CD8-positive, alpha-beta memory T cell (primary cell): ENCODE data around the gene GNAL. TPM values are rescaled to one million over a fixed set of nuclear protein-coding genes. Genes with fewer than 3 reads are reported as not detected.

ENCODE experiments used
- CTCF ChIA-PET: fragments of 350-600 bp; sonication (Branson Sonifier 250); formaldehyde crosslinking; loops from one replicate; lab custom pipeline; 2021; ENCODE audit warnings: antibody characterized with exemption; lab: Charles Lee
- POLR2A ChIA-PET: fragments of 350-600 bp; sonication (Branson Sonifier 250); formaldehyde crosslinking; loops from one replicate; lab custom pipeline; 2021; ENCODE audit warnings: antibody characterized with exemption; lab: Charles Lee
- DNase-seq, 5 donors: peaks; one replicate each; pipeline versions ENCODE4 v3.0.0 to v3.0.0-alpha.2; 2020 to 2022; ENCODE audit warnings: mixed read lengths in 1 of 5
- H3K27ac ChIP-seq: one replicate; pipeline ENCODE4 v1.7.0; 2013; ENCODE audit warnings: low read depth, mild to moderate bottlenecking, low read length, moderate library complexity
- H3K27me3 ChIP-seq: 2 replicates; pipeline ENCODE4 v1.7.0; 2013; ENCODE audit warnings: low read length, mild to moderate bottlenecking; ENCODE audit not compliant: insufficient read depth, poor library complexity, severe bottlenecking
- H3K36me3 ChIP-seq: 2 replicates; pipeline ENCODE4 v1.7.0; 2013; ENCODE audit warnings: mild to moderate bottlenecking, low read length, moderate library complexity; ENCODE audit not compliant: insufficient read depth
- H3K4me1 ChIP-seq: 2 replicates; pipeline ENCODE4 v1.7.0; 2013; ENCODE audit warnings: mild to moderate bottlenecking, low read length, moderate library complexity; ENCODE audit not compliant: insufficient read depth
- H3K4me3 ChIP-seq: 2 replicates; pipeline ENCODE4 v1.7.0; 2013; ENCODE audit warnings: mild to moderate bottlenecking, low read length
- H3K9me3 ChIP-seq: 2 replicates; pipeline ENCODE4 v1.7.0; 2013; ENCODE audit warnings: mild to moderate bottlenecking, low read length
- H3K27ac Mint-ChIP-seq, 8 donors: one replicate each; pipeline ENCODE4 v1.8.0; 2020 to 2021; ENCODE audit warnings: mixed read lengths in 8 of 8, mild to moderate bottlenecking in 6 of 8, inconsistent platforms in 3 of 8, moderate library complexity in 3 of 8
- H3K27me3 Mint-ChIP-seq, 2 donors: one replicate each; pipeline ENCODE4 v1.8.0; 2020 to 2021; ENCODE audit warnings: mixed read lengths in 2 of 2, mild to moderate bottlenecking in 1 of 2, moderate library complexity in 1 of 2
- H3K36me3 Mint-ChIP-seq, 3 donors: one replicate each; pipeline ENCODE4 v1.8.0; 2020 to 2021; ENCODE audit warnings: mixed read lengths in 3 of 3, inconsistent platforms in 1 of 3, mild to moderate bottlenecking in 1 of 3
- H3K4me1 Mint-ChIP-seq, 3 donors: one replicate each; pipeline ENCODE4 v1.8.0; 2020 to 2021; ENCODE audit warnings: mixed read lengths in 3 of 3, inconsistent platforms in 1 of 3, mild to moderate bottlenecking in 1 of 3
- H3K4me3 Mint-ChIP-seq, 7 donors: one replicate each; pipeline ENCODE4 v1.8.0; 2020 to 2021; ENCODE audit warnings: mixed read lengths in 7 of 7, mild to moderate bottlenecking in 6 of 7, moderate library complexity in 4 of 7, inconsistent platforms in 2 of 7
- H3K9me3 Mint-ChIP-seq, 5 donors: one replicate each; pipeline ENCODE4 v1.8.0; 2020 to 2022; ENCODE audit warnings: mixed read lengths in 5 of 5, mild to moderate bottlenecking in 3 of 5, moderate library complexity in 2 of 5, inconsistent platforms in 1 of 5
- polyA plus RNA-seq: library from polyadenylated mRNA; unstranded; fragments of 300-500 nt; fragmentation: Illumina TruSeq; gene quantifications from one replicate; pipeline ENCODE4 v1.2.3, GENCODE V29; 2021
- total RNA-seq, 2 experiments: library from RNA; stranded (reverse); gene quantifications; one replicate each; pipeline ENCODE4 v1.2.3, GENCODE V29; 2021

The GNAL gene
- total and polyA plus RNA-seq, 3 experiments from 2014 or later = 0.04 to 0.38 TPM; not detected in 1

DNA sequence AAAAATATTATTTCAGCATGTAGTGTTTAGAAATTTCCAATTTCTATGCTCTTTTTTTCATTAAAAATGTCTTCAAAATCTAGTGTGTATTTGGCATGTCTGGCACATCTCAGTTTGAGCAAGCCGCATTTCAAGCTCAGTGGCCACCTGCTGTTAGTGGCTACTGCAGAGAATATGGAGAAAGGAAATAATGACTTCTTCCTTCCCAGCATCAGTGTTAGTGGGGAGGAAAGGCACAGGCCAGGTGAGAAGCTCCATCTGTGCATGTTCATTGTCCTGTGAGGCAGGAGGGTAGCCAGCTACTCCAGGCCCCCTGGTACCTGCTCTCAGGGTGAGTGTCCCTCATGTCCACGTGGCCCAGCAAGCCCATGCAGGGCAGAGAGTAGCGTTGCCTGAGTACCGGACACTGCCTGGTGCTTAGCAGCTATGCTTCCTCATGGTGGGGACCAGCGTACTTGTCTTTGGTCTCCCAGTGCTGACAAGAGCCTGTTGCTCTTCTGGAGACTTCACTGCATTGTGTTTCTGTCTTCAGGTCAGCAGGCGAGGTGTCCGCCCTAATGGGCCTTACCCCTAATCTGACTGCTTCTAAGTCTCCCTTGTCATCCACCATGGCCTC, 94.8 kb downstream of the GNAL start:
- Mint-ChIP-seq H3K27me3 (peaks cover 4 to 34% of the 10 kb centered on the region in 2 donors), H3K27ac (no peak overlapping the region), H3K9me3 (no peaks in the 10 kb centered on the region), H3K4me1 (no peaks in the 10 kb centered on the region), H3K36me3 (peaks cover 0 to 3% (median 0%) of the 10 kb centered on the region in 3 donors), H3K4me3 (no peak overlapping the region)
- no peak overlapping the region for H3K4me3 ChIP-seq
- H3K9me3 ChIP-seq = no peaks in the 10 kb centered on the region
- H3K36me3 ChIP-seq = no peaks in the 10 kb centered on the region
- DNase-seq = no peak
- CTCF ChIA-PET = no interaction called here
- no peaks in the 10 kb centered on the region for H3K27me3 ChIP-seq
- POLR2A ChIA-PET = no interaction called here
- H3K4me1 ChIP-seq = no peaks in the 10 kb centered on the region
- no peak overlapping the region for H3K27ac ChIP-seq

DNA sequence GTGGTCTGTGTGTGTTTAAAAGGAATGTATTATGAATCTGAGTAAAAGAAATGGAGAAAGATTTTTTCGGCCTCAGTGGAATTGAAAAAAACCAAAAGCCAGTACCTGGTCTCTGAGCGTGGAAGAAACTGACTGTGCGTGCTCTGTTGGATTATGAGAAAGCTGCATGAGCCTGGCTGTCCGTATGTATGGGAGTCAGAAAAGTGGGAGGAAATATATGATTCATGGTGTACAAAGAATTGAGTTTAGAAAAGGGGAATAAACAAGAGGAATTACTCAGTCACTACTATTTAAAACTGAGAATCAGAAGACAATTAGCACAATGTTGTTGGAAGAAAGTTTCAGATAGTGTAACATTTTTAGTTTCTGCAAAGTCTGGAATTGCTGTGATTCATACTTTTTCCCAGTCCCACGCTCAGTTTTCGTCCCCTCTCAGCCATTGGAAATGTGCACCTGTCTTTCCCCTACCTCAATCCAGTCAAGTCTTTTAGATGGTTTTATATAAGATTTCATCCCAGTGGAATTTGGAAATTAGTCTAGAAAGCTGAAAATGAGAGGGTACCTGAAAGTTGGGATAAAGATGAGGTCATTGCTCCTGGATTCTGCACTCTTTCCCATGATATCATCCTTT, 95.7 kb downstream of the GNAL start:
- ChIA-PET CTCF (no interaction called here), POLR2A (no interaction called here)
- Mint-ChIP-seq H3K27me3 (peaks cover 4 to 37% of the 10 kb centered on the region in 2 donors), H3K4me1 (no peaks in the 10 kb centered on the region), H3K27ac (no peak overlapping the region), H3K9me3 (no peaks in the 10 kb centered on the region), H3K4me3 (no peak overlapping the region), H3K36me3 (peaks cover 0 to 3% (median 0%) of the 10 kb centered on the region in 3 donors)
- no peaks in the 10 kb centered on the region for H3K27me3 ChIP-seq
- H3K4me1 ChIP-seq = no peaks in the 10 kb centered on the region
- no peaks in the 10 kb centered on the region for H3K9me3 ChIP-seq
- no peaks in the 10 kb centered on the region for H3K36me3 ChIP-seq
- H3K27ac ChIP-seq = no peak overlapping the region
- no peak for DNase-seq
- H3K4me3 ChIP-seq = no peak overlapping the region

DNA sequence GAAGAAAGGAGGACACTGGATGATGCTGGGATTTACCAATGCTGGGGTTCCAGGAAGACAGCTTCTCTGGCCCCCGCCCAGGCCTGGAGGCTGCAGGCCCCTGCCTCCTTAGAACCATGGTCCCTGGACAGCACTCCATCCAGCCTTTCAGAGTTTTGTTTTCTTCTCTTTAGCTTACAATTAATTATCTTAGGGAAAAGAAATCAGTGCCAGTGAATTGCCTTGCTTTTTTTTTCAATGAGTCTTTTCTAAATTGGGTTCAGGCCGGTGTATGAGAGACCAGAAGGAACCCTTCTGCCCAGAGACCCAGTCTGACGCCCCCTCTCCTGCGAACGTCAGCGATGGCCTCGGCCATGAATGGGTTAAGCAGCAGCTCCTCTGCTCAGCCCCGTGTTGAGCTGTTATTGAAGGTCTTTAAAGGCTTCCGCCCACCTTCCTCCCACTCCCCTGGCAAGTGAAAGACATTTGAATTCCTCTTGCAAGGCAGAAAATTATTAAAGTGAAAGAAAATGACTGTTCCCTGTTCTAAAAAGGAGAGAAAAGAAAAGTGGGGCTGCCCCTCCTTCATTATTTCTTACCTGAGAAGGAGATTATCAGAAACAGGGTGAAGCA, 96.5 kb downstream of the GNAL start:
- Histone ChIP-seq H3K27me3 (no peaks in the 10 kb centered on the region), H3K27ac (no peak overlapping the region), H3K4me3 (no peak overlapping the region), H3K9me3 (no peaks in the 10 kb centered on the region), H3K36me3 (no peaks in the 10 kb centered on the region), H3K4me1 (no peaks in the 10 kb centered on the region)
- Mint-ChIP-seq H3K4me3 (no peak overlapping the region), H3K4me1 (no peaks in the 10 kb centered on the region), H3K27ac (no peak overlapping the region), H3K9me3 (no peaks in the 10 kb centered on the region), H3K27me3 (peaks cover 5 to 42% of the 10 kb centered on the region in 2 donors), H3K36me3 (peaks cover 0 to 3% (median 0%) of the 10 kb centered on the region in 3 donors)
- DNase-seq = no peak
- ChIA-PET POLR2A (no interaction called here), CTCF (no interaction called here)

DNA sequence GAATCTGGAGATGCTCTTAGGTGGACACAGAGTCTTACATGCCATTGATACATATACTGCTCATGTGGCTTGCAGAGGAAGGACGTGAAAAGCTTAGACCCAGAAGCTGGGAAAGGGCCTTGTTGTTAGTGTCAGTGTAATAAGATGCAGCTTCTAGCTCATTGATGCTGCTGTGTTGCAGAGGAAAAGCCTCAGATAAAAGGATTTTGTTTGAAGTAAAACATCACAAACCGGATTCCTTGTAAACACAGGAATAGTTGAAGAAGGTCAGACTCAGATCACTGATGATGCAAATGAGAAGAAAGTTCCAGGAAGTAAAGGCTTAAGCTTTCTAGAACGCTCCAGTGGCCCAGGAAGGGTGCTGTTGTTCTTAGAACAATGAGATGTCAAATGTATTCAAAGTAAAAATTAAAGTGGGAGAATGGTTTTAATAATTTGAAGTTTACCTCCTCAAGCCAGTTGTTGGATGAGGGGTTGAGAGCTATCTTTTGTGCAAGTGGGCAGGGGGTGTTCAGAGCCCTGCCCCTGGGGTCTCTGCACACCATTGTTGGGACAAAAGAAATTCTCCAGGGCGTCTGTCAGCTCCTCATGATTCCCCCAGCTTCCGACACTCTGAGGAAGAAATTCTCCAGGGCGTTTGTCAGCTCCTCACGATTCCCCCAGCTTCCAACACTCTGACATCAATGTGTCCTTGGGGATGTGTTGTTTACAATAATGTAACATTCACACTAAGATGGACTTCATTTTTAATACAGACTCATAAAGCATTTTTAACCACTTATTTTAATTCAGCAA, 100.8 kb downstream of the GNAL start:
- no peaks in the 10 kb centered on the region for H3K9me3 Mint-ChIP-seq
- Histone ChIP-seq H3K4me3 (no peak overlapping the region), H3K36me3 (no peaks in the 10 kb centered on the region), H3K27ac (no peak overlapping the region), H3K27me3 (no peaks in the 10 kb centered on the region), H3K9me3 (no peaks in the 10 kb centered on the region), H3K4me1 (no peaks in the 10 kb centered on the region)
- no peaks in the 10 kb centered on the region for H3K4me1 Mint-ChIP-seq
- H3K27ac Mint-ChIP-seq = no peak overlapping the region
- DNase-seq = no peak
- no peak overlapping the region for H3K4me3 Mint-ChIP-seq
- CTCF ChIA-PET = no interaction called here
- peaks cover 11 to 38% of the 10 kb centered on the region in 2 donors for H3K27me3 Mint-ChIP-seq
- POLR2A ChIA-PET = no interaction called here
- H3K36me3 Mint-ChIP-seq = peaks cover 0 to 3% (median 0%) of the 10 kb centered on the region in 3 donors

DNA sequence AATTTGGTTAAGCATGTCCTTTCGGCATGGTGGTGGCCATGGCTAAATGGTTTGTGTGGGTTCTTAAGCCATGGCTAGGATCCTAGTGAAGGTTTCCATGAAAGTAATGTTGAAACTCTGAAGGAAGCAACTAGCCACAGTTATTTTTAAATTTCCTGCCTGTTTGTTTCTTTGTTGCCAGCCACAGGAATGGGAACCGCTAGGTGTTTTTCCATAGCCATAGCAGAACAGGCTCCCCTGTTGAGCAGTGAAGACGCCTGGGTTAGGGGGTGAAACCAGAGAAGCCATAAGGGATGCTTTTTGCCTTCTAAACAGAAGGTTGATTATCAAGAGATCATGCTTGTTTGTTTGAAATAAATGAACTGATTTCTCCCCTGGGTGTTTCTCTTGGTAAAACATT, 102.1 kb downstream of the GNAL start:
- CTCF ChIA-PET = no interaction called here
- DNase-seq = no peak
- no peaks in the 10 kb centered on the region for H3K36me3 ChIP-seq

DNA sequence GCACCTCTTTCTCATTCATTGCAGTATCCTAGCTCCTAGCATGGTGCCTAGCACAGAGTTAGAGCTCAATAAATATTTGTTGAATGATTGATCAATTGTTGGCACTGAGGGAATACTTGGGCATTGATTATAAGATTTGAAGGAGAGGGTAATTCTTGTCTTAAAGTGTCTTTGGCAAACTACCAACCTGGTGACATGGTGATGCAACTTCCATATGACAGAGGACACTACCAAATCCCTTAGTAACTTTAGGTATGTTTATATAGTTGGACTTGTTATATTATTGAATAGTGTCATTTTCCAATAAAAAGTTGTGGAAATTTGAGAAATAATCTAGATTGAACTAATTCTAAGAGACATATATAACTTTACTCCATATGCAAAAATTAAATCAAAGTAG, 103.6 kb downstream of the GNAL start:
- no peaks in the 10 kb centered on the region for H3K4me1 ChIP-seq
- no peaks in the 10 kb centered on the region for H3K9me3 Mint-ChIP-seq
- no peaks in the 10 kb centered on the region for H3K4me1 Mint-ChIP-seq
- H3K27ac Mint-ChIP-seq = no peak overlapping the region
- peaks cover 9 to 29% of the 10 kb centered on the region in 2 donors for H3K27me3 Mint-ChIP-seq
- no peak overlapping the region for H3K27ac ChIP-seq
- POLR2A ChIA-PET = no interaction called here
- DNase-seq = no peak
- CTCF ChIA-PET = no interaction called here
- H3K4me3 Mint-ChIP-seq = no peak overlapping the region
- no peaks in the 10 kb centered on the region for H3K9me3 ChIP-seq
- H3K27me3 ChIP-seq = no peaks in the 10 kb centered on the region
- no peaks in the 10 kb centered on the region for H3K36me3 ChIP-seq
- H3K4me3 ChIP-seq = no peak overlapping the region
- no peaks in the 10 kb centered on the region for H3K36me3 Mint-ChIP-seq

More for the DNA sequence above, 102.1 kb downstream of the GNAL start:
- H3K9me3 Mint-ChIP-seq = no peaks in the 10 kb centered on the region
- no peak overlapping the region for H3K4me3 Mint-ChIP-seq
- no peaks in the 10 kb centered on the region for H3K4me1 Mint-ChIP-seq
- Histone ChIP-seq H3K27me3 (no peaks in the 10 kb centered on the region), H3K4me1 (no peaks in the 10 kb centered on the region), H3K4me3 (no peak overlapping the region), H3K27ac (no peak overlapping the region), H3K9me3 (no peaks in the 10 kb centered on the region)
- POLR2A ChIA-PET = no interaction called here
- no peak overlapping the region for H3K27ac Mint-ChIP-seq
- H3K27me3 Mint-ChIP-seq = peaks cover 11 to 30% of the 10 kb centered on the region in 2 donors
- peaks cover 0 to under 1% (median 0%) of the 10 kb centered on the region in 3 donors for H3K36me3 Mint-ChIP-seq

DNA sequence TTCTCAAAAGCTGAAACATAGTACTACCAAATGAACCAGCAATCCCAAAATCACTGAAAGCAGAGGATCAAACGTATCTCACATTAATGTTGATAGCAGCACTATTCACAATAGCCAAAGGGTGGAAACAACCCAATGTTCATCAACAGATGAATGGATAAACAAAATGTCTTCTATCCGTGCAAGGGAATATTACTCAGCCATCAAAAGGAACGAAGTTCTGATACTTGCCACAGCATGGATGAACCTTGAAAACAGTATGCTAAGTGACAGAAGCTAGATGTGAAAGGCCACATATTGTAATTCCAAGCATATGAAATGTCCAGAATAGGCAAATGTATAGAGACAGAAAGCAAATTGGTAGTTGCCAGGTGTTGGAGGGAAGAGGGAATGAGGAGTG, 105.1 kb downstream of the GNAL start:
- H3K4me3 ChIP-seq = no peak overlapping the region
- Mint-ChIP-seq H3K9me3 (no peaks in the 10 kb centered on the region), H3K27ac (no peak overlapping the region), H3K27me3 (peaks cover 9 to 29% of the 10 kb centered on the region in 2 donors), H3K4me3 (no peak overlapping the region), H3K36me3 (no peaks in the 10 kb centered on the region), H3K4me1 (no peaks in the 10 kb centered on the region)
- no peaks in the 10 kb centered on the region for H3K36me3 ChIP-seq
- no peaks in the 10 kb centered on the region for H3K4me1 ChIP-seq
- POLR2A ChIA-PET = no interaction called here
- H3K9me3 ChIP-seq = no peaks in the 10 kb centered on the region
- H3K27me3 ChIP-seq = no peaks in the 10 kb centered on the region
- H3K27ac ChIP-seq = no peak overlapping the region
- DNase-seq = no peak
- CTCF ChIA-PET = no interaction called here

DNA sequence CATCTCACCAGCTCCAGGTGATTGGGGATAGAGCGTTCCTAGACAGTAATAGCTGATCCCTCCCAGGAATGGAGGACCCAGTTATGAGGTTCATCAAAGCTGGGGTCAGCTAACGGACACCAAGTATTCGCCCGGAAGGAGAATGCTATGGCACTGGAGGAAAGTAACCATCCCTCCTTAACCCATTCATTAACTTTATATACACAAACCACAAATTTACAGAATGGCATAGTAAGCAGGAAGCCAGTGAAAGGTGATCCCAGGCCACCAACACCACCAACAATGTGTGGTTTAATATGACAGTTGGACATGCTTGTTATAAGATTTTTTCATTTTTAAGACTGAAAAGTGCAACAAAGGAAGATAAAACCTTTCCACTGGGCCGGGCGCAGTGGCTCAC, 106.9 kb downstream of the GNAL start:
- no peaks in the 10 kb centered on the region for H3K4me1 ChIP-seq
- H3K27ac Mint-ChIP-seq = no peak overlapping the region
- H3K9me3 ChIP-seq = no peaks in the 10 kb centered on the region
- H3K4me3 ChIP-seq = no peak overlapping the region
- no peak for DNase-seq
- no peak overlapping the region for H3K4me3 Mint-ChIP-seq
- H3K4me1 Mint-ChIP-seq = no peaks in the 10 kb centered on the region
- H3K27ac ChIP-seq = no peak overlapping the region
- no peaks in the 10 kb centered on the region for H3K9me3 Mint-ChIP-seq
- POLR2A ChIA-PET = no interaction called here
- peaks cover 8 to 20% of the 10 kb centered on the region in 2 donors for H3K27me3 Mint-ChIP-seq
- H3K27me3 ChIP-seq = no peaks in the 10 kb centered on the region
- no peaks in the 10 kb centered on the region for H3K36me3 Mint-ChIP-seq
- H3K36me3 ChIP-seq = no peaks in the 10 kb centered on the region
- CTCF ChIA-PET = no interaction called here
